ENCODE data around the gene NDP. TPM values are rescaled to one million over a fixed set of nuclear protein-coding genes. Genes with fewer than 3 reads are reported as not detected.
"Not testable (repeated sequence)": the region's sequence is repeated elsewhere in the genome, so short reads cannot be mapped to it uniquely, and the experiment has no call there.

NDP gene
- total RNA-seq, 3 donors from 2014 or later = not detected

DNA sequence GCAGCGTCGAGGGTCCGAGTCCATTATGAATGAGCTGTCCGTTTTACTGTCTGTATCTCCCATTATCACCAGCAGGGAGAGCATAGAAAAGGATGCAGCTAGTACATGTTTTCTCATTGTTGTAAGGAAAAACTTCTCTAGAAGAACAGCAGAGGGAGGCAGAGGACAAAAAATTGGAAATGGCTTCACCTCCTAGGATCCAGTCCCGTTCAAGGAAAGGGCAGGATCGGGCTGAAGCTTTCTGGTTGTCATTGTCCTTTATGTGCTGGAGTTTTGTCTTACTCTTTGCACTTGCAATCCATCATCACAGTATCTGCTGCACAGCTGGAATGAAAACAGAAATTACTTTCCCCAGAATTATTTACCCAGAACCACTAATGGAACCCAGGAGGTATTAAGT, 14.7 kb downstream of the NDP start:
- no peak for DNase-seq
- H3K9me3 Mint-ChIP-seq = peaks cover 3% of the 10 kb centered on the region
- no peak overlapping the region for H3K4me3 Mint-ChIP-seq
- H3K4me1 Mint-ChIP-seq (ENCODE audit: low read depth) = peaks cover 4% of the 10 kb centered on the region
- no peaks in the 10 kb centered on the region for H3K36me3 Mint-ChIP-seq (ENCODE audit: insufficient read depth)
- peaks cover 2% of the 10 kb centered on the region for H3K27me3 Mint-ChIP-seq (ENCODE audit: low read depth)
- peak; percentile 57 to 58 for ATAC-seq

DNA sequence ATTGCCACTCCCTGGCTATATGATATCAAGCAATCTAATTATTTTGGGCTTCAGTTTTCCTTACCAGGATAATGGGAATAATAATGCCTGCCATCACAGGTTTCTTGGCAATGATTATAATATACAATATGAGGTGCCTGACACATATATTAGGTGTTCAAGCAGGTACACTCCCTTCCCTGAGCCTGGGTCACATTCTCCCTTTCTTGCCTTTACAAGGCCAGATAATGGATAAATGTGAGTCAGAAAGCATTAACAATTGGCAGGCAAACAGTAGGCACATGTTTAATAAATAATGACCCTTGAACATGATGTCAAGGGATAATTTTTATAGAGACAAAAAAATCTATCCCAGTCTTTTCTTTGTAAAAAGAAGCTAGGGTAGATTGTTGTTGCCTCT, 17.2 kb downstream of the NDP start:
- Mint-ChIP-seq H3K36me3 (ENCODE audit: insufficient read depth) (no peaks in the 10 kb centered on the region), H3K4me3 (no peak overlapping the region), H3K27me3 (ENCODE audit: low read depth) (peaks cover 2% of the 10 kb centered on the region), H3K9me3 (no peaks in the 10 kb centered on the region), H3K4me1 (ENCODE audit: low read depth) (peaks cover 4% of the 10 kb centered on the region)
- ATAC-seq (no peak), DNase-seq (no peak)

DNA sequence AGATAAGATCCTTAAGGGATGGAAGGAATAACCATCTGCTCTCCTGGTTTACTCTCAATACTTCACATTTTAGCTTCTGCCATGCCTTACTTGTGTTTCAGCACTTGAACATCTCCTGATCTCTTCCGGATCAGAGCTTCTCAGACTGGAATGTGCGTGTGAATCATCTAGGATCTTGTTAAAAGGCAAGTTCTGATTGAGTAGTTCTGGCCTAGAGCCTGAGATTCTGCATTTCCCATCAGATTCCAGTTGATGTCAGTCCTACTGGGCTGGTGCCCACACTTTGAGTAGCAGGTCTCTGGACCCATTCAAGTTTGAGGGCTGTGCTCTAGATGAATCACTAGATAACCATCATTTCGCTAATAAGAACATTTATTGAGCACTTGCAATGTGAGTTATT, 20.0 kb downstream of the NDP start:
- ATAC-seq = no peak
- DNase-seq = no peak
- peaks cover 3% of the 10 kb centered on the region for H3K4me1 Mint-ChIP-seq (ENCODE audit: low read depth)
- no peaks in the 10 kb centered on the region for H3K36me3 Mint-ChIP-seq (ENCODE audit: insufficient read depth)
- peaks cover 2% of the 10 kb centered on the region for H3K27me3 Mint-ChIP-seq (ENCODE audit: low read depth)
- no peak overlapping the region for H3K4me3 Mint-ChIP-seq
- no peaks in the 10 kb centered on the region for H3K9me3 Mint-ChIP-seq

DNA sequence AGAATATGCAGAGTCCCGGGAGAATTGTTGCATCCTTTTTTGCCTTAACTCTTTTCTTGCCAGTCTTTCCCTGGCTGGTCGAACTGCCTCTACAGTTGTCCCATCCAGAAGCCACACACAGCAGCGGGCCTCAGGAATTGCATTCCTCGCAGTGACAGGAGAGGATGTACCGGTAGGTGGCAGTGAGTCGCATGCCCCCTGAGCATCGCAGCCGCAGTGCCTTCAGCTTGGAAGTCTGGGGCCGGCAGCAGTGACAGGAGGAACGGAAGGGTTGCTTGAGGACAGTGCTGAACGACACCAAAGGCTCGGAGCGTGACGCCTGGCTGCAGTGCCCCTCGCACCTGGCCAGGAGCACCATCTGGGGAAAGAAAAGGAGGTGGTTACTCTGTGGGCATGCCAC, 23.5 kb downstream of the NDP start:
- peaks cover 3% of the 10 kb centered on the region for H3K4me1 Mint-ChIP-seq (ENCODE audit: low read depth)
- H3K4me3 Mint-ChIP-seq = peak overlapping the region; percentile 46
- H3K27me3 Mint-ChIP-seq (ENCODE audit: low read depth) = no peaks in the 10 kb centered on the region
- peak; percentile 35 to 60 for ATAC-seq
- DNase-seq = peak; percentile 17
- H3K36me3 Mint-ChIP-seq (ENCODE audit: insufficient read depth) = no peaks in the 10 kb centered on the region
- no peaks in the 10 kb centered on the region for H3K9me3 Mint-ChIP-seq

DNA sequence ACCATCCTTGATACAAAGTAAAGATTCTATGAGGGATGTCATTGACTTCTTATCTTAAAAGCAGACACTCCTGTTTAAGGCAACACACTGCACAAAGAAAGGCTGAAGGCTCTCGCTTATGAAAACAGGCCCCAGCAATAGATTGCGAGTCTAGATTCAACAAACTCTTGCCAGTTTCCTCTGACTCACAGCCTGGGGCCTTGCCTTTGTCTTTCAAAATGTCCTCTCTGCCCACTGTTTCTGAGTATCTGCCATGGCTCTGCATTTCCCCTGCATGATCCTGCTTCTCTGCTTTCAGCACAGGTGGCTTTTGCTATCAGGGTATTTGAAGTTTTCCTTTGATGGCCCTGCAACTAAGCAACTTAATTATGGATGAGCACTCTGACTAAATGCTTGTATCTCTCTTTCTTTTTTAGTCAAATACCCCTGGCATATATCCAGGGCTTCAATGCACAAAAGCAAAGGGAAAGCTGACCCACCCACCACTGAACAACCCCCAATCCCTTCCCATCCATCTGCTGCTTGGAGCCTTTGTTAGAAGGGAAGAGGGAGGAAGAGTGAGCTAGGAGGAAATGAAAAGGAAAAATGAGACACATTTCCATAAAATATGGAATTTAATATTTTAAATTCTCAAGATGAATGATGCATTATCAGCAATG, 32.2 kb downstream of the NDP start:
- ATAC-seq = no peak
- Mint-ChIP-seq H3K4me3 (no peak overlapping the region), H3K4me1 (ENCODE audit: low read depth) (no peaks in the 10 kb centered on the region), H3K9me3 (no peaks in the 10 kb centered on the region), H3K36me3 (ENCODE audit: insufficient read depth) (no peaks in the 10 kb centered on the region), H3K27me3 (ENCODE audit: low read depth) (no peaks in the 10 kb centered on the region)
- DNase-seq = no peak

DNA sequence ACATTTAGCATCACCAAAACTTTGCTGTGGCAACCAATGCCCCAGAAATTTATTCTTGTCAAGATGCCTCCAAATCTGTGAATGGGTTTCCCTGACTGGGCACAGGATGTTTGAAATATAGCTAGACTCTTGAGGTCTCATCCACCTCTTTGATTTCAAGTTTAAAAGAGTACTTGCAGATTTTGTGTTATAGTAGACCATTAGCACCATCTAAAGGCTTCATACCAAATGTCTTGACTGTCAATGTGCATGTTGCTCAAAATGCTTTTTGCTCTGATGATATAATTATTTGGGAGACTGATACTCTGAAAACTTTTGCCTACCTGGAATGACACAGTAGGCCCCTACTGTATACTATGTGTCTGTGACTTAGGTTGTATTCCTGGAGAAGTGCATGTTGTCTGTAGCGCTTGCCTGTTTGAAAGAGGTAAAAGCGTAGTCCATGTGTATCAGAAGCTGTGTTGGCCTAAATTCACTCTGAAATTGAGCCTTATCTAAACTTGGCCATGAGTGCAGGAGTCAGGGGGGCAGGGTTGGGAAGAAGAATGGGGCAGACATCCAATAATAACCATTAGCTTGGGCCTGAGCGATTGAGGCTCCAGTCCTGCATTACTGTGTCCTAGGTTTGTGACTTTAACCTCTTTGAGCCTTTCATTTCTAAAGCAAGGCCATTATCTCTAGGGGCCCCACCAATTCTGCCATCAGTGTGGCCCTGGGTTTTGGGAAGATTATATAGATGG, 33.8 kb downstream of the NDP start:
- Mint-ChIP-seq H3K27me3 (ENCODE audit: low read depth) (no peaks in the 10 kb centered on the region), H3K36me3 (ENCODE audit: insufficient read depth) (no peaks in the 10 kb centered on the region), H3K4me3 (no peak overlapping the region), H3K9me3 (no peaks in the 10 kb centered on the region), H3K4me1 (ENCODE audit: low read depth) (no peaks in the 10 kb centered on the region)
- DNase-seq (no peak), ATAC-seq (no peak)

DNA sequence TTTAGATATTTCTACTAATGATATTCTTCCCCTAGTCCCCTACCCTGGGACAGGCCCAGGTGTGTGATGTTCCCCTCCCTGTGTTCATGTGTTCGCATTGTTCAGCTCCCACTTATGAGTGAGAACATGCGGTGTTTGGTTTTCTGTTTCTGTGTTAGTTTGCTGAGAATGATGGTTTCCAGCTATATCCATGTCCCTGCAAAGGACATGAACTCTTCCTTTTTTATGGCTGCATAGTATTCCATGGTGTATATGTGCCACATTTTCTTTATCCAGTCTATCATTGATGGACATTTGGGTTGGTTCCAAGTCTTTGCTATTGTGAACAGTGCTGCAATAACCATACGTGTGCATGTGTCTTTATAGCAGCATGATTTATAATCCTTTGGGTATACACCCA, 51.2 kb downstream of the NDP start:
- not testable (repeated sequence) for H3K4me3 Mint-ChIP-seq; H3K4me1 Mint-ChIP-seq (ENCODE audit: low read depth); DNase-seq; H3K36me3 Mint-ChIP-seq (ENCODE audit: insufficient read depth); ATAC-seq; H3K9me3 Mint-ChIP-seq; H3K27me3 Mint-ChIP-seq (ENCODE audit: low read depth)

DNA sequence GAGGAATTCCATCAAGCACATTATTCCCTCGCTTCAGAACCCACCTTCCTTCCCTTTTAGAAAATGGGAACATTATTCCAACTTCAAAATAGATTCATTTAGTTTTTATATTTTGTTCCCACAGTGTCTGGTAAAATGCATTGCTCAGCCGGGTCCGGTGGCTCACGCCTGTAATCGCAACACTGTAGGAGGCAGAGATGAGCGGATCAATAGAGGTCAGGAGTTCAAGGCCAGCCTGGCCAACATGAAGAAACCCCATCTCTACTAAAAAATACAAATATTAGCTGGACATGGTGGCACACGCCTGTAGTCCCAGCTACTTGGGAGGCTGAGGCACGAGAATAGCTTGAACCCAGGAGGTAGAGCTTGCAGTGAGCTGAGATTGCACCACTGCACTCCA, 62.4 kb downstream of the NDP start:
- H3K4me3 Mint-ChIP-seq; DNase-seq; H3K4me1 Mint-ChIP-seq (ENCODE audit: low read depth); H3K36me3 Mint-ChIP-seq (ENCODE audit: insufficient read depth); ATAC-seq; H3K27me3 Mint-ChIP-seq (ENCODE audit: low read depth); H3K9me3 Mint-ChIP-seq: not testable (repeated sequence)

DNA sequence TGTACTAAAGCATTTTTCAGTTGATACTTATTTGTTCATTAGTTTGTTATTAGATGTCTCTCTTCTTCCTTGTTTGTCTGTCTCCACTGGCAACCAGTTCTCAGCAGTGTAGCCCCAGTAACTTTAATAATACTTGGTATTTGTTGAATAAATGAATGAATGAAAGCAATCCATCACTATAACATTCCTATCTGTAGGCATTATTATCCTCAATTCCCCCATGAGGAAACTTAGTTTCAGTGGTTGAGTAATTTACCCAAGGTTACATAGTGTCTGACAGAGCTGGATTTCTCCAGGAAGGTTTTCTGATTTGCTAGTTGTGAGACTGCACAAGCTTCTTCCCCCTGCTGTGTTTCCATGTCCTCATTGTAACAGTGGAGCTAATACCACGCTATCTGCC, 63.2 kb downstream of the NDP start:
- Mint-ChIP-seq H3K36me3 (ENCODE audit: insufficient read depth) (no peaks in the 10 kb centered on the region), H3K27me3 (ENCODE audit: low read depth) (no peaks in the 10 kb centered on the region), H3K4me3 (no peak overlapping the region), H3K9me3 (no peaks in the 10 kb centered on the region), H3K4me1 (ENCODE audit: low read depth) (no peaks in the 10 kb centered on the region)
- no peak for ATAC-seq
- no peak for DNase-seq

DNA sequence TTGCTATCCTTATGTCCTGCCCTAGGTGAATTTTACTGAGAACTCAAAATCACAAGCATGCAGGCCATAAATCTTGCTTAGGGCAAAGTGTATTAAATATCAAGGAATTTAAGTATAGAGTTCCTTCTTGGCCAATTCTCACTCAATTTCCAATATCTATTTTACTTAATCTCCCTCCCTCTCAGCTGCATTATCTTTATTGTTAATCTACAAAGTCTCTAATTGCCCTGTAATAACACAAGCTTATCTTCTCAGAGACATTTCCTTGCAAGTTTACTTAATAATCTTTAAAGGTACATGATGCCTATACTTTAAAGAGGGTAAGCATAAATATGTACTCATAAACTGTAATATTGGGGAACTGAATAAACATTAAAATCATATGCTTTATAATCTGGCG, 64.0 kb downstream of the NDP start:
- H3K4me1 Mint-ChIP-seq (ENCODE audit: low read depth) = no peaks in the 10 kb centered on the region
- no peaks in the 10 kb centered on the region for H3K36me3 Mint-ChIP-seq (ENCODE audit: insufficient read depth)
- no peaks in the 10 kb centered on the region for H3K9me3 Mint-ChIP-seq
- no peaks in the 10 kb centered on the region for H3K27me3 Mint-ChIP-seq (ENCODE audit: low read depth)
- DNase-seq (no peak), ATAC-seq (no peak)
- H3K4me3 Mint-ChIP-seq = no peak overlapping the region

DNA sequence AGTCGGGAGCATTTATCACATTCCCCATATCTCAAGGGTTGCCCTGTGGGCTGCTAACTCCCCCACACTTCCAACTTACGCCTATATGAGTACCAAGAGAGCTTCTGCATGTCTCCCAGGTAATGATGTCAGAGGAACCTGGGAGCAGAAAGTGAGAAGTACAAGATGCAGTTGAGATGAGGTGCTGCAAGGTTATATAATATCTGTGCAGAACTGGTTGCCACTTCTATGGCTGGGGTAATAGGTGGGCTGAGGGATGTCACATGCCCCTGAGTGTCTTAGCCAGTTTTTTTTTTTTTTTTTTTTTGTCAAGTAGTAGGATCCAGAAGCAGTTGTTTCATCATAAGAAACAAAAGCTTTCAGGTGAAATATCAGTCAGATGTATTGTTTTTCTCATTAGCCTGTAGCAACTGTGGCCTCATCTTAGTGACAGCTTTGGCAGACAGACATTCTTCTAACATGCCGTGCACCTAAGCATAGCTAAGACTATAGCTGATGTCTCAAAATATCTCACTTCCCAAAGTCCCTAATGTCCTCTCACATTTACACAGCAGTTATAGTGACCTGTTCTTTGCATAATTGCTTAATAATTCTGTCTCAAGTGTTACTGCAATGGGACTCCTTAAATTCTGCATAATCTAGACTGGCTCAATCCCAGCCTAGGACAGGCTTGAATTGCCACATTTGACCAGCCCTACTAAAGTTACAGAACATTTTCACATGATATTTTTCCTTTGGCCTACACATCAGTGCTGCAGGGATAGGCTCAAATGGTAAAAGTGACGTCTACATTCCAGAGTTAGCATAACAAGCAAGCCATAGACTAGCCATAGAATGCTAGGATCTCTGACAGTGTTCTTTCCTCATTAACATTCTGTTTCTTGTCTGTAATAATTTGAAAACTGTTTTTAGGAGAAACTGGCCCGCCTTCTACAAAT, 73.0 kb downstream of the NDP start:
- Mint-ChIP-seq H3K27me3 (ENCODE audit: low read depth) (no peaks in the 10 kb centered on the region), H3K4me1 (ENCODE audit: low read depth) (no peaks in the 10 kb centered on the region), H3K9me3 (no peaks in the 10 kb centered on the region), H3K36me3 (ENCODE audit: insufficient read depth) (no peaks in the 10 kb centered on the region), H3K4me3 (no peak overlapping the region)
- DNase-seq (no peak), ATAC-seq (no peak)

Other genes with a start within 250 kb of the NDP start
- under 1 TPM in 2 of 3 donors, not detected in 1; 0.11 to 0.13 TPM for gene MAOB, start 90.9 kb downstream of the NDP start, total RNA-seq